B cell (primary cell): ENCODE data around the gene ZNF160.
"Not testable (repeated sequence)": the region's sequence is repeated elsewhere in the genome, so short reads cannot be mapped to it uniquely, and the experiment has no call there.

Source experiments
- CTCF ChIP-seq: fragments of 200-600 bp; IDR thresholded peaks from one replicate; pipeline ENCODE4 v1.8.0; 2022; ENCODE audit warnings: antibody characterized with exemption, mild to moderate bottlenecking
- EZH2 ChIP-seq: IDR thresholded peaks from 2 replicates; pipeline ENCODE4 v1.6.1; 2012; ENCODE audit warnings: borderline replicate concordance, low read depth, mild to moderate bottlenecking, moderate library complexity, low read length; ENCODE audit not compliant: insufficient read depth, poor library complexity, severe bottlenecking

- not testable (repeated sequence) for TF ChIP-seq CTCF, EZH2
Observed at GRCh38 chr19:53096579-53096978, 6.6 kb downstream of the ZNF160 start.
